Suppressor macrophage (primary cell): ENCODE data around the gene PLCB2.

ENCODE experiments used
- DNase-seq, 4 experiments: peaks; one replicate each; pipeline ENCODE4 v3.0.0-alpha.2; 2020 to 2022
- total RNA-seq, 17 experiments: gene quantifications; one replicate each; lab custom pipeline; 2026; ENCODE audit warnings: mixed read lengths in 6 of 17, inconsistent platforms in 3 of 17; lab: John Stamatoyannopoulos, UW

The PLCB2 gene
- total RNA-seq: 84.7 to 365 (median 228) reads per million in 17 experiments

- DNase-seq: peak; percentile 73 to 88 (median 86)
Measured at GRCh38 chr15:40307421-40308211, at the start of gene PLCB2. TSS of gene PLCB2 (minus strand) at chr15:40307935. CDS start at chr15:40307672, 263 bp downstream.

DNA sequence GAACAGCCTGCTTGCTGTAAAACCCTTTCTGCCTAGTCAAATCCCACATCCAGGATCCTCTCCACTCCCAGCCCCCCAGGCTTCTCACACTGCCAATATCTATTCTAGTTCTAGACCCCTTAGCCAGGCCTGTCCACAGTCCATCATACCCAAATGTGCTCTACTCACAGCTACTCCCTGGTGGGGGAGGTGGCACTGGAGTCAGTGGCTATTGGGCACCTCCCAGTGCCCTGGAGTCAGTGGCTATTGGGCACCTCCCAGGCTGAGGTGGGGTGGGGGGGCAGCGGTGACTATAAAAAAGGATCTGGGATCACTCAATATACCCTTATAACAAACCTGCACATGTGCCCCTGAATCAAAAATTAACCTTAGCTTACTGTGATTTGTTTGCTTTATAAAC, 49.5 kb upstream of the PLCB2 start:
- DNase-seq: no peak

DNA sequence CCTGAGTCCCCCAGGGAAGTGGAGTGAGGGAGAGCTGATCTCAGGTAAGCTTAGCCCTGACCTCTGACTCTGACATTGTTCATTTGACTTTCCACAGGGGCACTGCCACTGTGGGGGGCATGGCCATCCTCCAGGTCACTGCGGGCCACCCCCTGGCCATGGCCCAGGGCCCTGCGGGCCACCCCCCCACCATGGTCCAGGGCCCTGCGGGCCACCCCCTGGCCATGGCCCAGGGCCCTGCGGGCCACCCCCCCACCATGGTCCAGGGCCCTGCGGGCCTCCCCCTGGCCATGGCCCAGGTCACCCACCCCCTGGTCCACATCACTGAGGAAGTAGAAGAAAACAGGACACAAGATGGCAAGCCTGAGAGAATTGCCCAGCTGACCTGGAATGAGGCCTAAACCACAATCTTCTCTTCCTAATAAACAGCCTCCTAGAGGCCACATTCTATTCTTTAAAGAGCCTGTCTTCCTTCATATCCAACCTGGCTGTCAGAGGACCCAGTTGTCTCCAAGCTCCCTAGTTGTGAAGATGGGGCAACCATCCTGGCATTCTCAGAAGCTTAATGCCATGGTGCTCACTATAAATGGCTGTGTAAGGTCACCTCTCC, 48.3 kb upstream of the PLCB2 start:
- DNase-seq: no peak

DNA sequence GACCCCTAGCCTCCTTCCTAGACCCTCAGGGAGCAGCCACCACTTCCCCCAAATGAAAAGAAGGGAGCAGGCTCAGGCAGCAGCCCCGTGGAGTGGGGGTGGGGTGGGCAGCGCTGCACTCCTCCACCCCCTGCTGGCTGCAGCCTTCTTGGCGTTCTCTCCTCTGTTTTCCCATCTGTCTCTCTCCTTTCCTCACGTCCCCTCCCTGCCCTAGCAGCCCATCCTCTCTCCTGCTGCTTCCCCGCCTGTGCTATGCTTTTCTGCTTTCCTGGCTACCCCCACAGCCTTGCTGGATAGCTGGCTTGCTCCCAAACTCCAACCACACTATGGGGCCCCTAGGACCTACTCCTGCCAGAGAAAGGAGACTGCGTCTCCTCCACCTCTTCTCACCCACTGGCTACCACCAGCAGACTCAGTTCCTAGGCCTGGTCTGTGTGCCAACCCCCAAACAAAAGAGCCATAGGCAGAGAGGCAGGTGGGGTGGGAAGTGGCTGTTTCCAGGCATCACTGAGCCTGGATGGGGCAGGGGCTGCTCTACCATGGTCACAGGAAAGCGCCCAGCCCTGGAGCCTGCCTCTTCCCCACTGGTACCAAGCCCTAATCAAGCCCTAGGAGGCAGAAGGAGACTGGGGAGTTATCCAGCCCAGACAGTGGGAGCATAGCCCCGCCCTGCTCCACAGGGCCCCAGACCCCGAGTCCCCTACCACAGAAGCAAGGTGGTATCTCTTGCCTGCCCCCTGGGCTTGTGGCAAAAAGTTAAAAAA, 46.9 kb upstream of the PLCB2 start:
- DNase-seq: peak in 1 of 4 experiments; percentile 34

GRCh38 chr15:40353697-40354096, 46.0 kb upstream of the PLCB2 start:
- DNase-seq: no peak

DNA sequence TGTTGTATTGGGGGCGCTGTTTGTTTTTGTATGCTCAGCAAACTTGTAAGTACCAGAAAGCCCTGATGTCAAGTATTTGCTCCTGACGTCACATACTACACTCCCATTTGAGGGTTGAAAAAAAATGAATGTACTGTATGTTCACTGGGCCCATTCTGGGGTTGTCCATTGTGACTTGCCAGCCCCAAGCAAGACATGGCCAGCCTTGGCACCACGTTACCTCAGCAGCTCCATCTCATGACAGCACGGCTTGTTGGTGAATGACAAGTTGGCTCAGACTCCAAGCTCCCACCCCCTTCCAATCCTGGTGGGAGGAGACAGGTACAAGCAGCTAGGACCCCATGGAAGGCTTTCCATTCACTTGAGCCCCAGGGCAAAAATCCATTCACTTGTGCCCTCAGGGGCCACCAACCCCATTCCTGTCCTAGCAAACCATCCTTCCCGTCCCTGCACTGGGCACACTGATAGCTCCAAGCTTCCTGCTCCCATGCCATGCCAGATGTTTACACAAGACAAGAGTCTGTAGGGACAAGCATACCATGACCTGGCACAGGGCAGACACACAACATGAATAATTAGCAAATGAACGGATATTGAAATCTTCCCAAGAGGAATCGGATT, 44.7 kb upstream of the PLCB2 start:
- no peak for DNase-seq

DNA sequence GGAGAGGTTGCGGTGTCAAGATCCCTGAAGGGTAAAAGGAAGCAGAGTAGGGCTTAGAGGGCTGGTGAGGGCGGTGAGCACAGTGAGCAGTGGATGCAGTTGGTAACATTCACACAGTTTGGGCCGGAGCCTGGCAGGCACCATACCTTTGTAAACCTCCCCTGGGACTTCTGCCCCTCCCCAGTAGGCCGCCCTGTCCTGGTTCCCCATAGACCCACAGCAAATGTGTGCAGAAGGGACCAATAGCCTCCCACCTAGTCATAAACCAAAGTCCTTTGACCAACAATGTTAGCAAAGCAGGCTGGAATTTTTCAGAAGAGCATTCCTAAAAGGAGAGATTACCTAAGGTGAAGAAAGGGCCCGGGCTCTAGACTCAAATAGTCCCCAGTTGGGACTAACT, 41.4 kb upstream of the PLCB2 start:
- DNase-seq: no peak

DNA sequence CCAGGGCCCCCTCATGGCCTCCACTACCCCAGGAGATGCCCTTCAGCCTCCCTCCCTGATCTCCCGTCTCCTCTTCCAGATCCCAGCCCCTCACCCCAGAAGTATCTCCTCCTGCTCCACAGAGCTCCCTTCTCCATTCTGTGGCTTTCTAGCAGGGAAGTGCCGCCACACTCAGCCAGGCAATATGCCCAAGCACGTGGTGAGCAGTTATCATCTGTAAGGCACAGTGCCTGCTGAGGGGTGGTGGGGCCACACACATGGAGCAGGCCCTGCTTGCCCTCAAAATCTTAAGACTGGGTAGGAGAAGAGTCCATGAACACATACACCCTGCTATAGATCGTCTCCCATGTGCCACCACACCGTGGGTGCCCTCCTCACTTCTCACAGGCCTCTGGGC, 40.7 kb upstream of the PLCB2 start:
- no peak for DNase-seq

DNA sequence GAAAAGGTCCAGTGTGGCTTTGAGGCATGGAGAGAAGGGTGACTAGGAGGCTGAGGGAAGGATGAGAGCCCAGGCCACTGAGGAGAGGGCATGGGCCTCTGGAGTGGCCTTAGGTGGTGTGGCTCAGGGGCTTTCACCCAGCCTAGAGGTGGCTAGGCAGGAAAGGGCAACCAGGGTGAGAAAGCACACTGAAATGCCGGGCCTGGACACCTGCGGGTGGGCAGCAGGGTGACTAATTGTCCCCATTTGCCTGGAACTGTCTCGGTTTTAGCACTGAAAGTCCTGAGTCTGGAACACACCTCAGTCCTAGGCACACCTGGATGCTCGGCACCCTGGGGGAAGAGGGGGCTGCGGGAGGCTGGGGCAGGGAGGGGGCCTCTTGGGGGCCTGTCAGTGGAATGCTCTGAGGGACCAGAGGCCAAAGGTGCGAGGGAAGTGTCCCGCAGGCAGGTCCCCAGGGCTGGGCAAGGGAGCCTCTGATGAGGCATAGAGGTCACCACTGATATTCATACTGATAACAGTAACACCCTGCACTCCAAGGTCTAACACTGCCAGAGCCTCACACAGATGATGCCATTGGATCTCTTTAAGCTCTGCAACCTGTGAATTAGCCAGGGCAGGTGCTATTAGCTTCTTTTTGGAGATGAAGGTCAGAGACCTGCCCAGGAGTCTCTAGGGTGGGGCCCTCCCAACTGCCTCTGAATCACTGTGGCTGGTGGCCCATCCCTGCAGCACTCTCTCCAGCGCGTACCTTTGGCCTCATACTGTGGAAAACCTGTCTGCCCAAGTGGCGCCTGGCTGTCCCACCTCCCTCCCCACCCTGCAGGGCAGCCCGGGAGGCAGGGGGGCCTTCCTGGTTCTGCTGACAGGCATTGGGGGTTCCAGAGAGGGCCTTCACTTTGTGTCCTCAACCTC, 40.1 kb upstream of the PLCB2 start:
- no peak for DNase-seq

GRCh38 chr15:40346579-40347558, 39.1 kb upstream of the PLCB2 start:
- DNase-seq: no peak

- no peak for DNase-seq
Measured at GRCh38 chr15:40345867-40346578, 38.3 kb upstream of the PLCB2 start.

GRCh38 chr15:40345225-40345866, 37.6 kb upstream of the PLCB2 start:
- no peak for DNase-seq

DNA sequence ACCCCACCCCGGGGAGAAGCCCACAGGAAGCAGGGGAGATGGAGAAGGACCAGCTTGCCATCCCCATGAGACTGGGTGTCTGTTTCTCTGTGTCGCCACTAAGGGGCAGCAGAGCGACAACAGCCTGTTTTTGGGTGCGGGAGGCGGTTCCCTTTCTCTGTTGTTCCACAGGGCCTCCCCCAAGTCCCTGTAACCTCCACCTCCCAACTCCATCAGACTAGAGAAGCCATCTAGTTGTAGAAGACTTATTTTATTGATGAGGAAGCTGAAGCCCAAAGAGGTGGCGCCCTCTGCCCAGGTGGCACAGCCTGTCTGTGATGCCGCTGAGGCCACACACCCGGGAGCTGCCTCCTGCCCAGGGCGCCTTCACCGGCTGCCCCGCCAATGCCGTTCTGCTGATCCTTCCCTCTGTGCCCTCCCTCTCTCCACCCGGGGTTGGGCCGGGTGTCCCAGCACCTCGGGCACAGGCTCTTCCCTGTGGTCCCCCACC, 36.9 kb upstream of the PLCB2 start:
- peak; percentile 78 to 85 (median 82) for DNase-seq

GRCh38 chr15:40344217-40344616, 36.5 kb upstream of the PLCB2 start:
- no peak for DNase-seq

GRCh38 chr15:40343512-40343911, 35.8 kb upstream of the PLCB2 start:
- DNase-seq: peak; percentile 52 to 71 (median 62)

DNA sequence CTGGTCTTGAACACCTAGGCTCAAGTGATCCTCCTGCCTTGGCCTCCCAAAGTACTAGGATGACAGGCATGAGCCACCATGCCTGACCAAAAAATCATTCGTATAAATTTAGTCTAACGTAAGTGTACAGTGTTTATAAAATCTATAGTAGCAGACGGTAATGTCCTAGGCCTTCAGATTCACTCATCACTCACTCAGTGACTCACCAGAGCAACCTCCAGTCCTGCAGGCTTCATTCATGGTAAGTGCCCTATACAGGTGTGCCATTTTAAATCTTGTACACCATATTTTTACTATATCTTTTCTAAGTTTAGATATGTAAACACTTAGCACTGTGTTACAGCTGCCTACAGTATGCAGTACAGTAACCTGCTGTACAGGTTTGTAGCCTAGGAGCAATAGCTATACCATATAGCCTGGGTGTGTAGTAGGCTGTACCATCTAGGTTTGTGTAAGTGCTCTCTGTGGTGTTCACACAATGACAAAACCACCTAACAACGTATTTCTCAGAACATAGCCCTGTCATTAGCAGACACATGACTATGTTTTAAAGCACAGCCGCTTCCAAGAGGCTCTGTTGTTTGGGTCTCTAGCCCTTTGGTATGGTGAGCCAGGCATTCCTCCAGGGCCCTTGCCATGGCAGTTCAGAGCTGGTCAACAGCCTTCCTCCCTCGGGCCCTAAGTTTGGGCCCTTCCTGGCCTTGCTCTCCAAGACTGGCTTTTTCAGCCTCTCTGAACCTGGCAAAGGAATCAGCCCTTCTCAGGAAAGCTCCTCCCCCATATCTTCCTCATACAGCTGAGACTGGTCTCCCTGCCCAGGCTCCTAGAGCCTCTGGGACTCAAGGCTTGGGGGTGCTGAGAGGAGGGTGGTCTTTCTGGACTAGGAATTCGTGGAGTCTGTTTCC, 34.9 kb upstream of the PLCB2 start:
- no peak for DNase-seq

GRCh38 chr15:40340740-40341400, 33.1 kb upstream of the PLCB2 start, which contains the start of gene CCDC9B:
TSS of gene CCDC9B (minus strand) at chr15:40340939. CDS start at chr15:40340819, 120 bp downstream.
- DNase-seq: peak; percentile 89 to 94 (median 91)
